Stimulated activated CD4-positive, alpha-beta T cell treated with anti-CD3 and anti-CD28 coated beads, Interleukin-1b, Interleukin-23, amount 100 ng/mL, for 4 hours (primary cell): ENCODE data around the gene CERS6.
"Not testable (repeated sequence)": the region's sequence is repeated elsewhere in the genome, so short reads cannot be mapped to it uniquely, and the experiment has no call there.

Source experiments
- DNase-seq, 2 donors: peaks; one replicate each; pipeline ENCODE4 v3.0.0-alpha.2; 2020; ENCODE audit warnings: low read depth in 2 of 2

CERS6 gene

DNA sequence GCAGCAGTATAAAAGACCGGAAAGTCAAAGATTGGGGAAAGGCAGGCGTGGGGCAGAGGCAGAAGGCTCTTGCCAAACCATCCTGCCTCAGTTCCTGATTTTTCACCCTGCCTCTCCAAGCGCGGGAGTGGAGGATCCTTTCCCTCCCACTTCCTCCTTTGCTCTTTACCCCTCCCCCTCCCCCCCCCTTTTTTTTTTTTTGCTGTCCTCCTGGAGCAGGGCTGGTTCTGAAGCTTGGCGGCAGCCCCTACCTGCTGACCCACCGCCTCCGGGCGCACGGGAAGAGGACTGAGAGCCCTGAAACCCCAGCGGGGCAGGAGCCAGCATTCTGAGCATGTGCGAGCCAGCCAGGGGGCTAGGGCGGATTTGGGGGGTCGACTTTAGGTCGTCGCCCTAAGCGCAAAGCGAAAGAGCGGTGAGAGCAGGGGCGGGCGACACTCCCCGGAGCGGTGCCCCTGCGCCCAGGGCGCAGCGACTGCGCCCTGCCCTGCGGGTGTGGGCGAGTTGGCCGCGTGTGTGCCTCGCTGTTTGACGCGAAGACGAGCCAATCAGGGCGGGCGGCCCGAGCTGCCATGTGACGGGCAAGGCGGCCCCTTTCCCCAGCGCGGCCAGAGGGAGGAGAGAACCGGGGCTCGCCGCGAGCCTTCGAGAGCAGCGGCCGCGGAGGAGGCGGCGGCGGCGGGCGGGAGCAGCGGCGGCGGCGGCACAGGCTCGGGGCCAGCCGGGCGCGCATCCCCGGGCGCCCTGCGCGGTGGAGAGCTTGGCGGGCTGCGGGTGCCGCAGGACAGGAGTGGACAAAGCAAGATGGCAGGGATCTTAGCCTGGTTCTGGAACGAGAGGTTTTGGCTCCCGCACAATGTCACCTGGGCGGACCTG is at the start of gene CERS6:
CERS6 (plus strand) TSS at position 628 of the 876 bp plus-strand sequence; CDS start at position 805, 177 bp downstream.
- peak; percentile 72 to 77 for DNase-seq

DNA sequence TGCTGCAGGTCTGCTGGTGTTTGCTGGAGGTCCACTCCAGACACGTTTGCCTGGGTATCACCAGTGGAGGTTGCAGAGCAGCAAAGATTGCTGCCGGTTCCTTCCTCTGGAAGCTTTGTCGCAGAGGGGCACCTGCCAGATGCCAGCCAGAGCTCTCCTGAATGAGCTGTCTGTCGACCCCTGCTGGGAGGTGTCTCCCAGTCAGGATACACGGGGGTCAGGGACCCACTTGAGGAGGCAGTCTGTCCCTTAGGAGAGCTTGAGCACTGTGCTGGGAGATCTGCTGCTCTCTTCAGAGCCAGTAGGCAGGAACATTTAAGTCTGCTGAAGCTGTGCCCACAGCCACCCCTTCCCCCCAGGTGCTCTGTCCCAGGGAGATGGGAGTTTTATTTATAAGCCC is 43.8 kb upstream of the CERS6 start:
- DNase-seq, result not testable (repeated sequence)

- DNase-seq, result not testable (repeated sequence)
Measured at GRCh38 chr2:168413101-168413500, 43.0 kb upstream of the CERS6 start.

GRCh38 chr2:168416555-168416954 is 39.5 kb upstream of the CERS6 start:
- DNase-seq, result no peak

- DNase-seq, result no peak
Measured at GRCh38 chr2:168422584-168422983, 33.5 kb upstream of the CERS6 start.

DNA sequence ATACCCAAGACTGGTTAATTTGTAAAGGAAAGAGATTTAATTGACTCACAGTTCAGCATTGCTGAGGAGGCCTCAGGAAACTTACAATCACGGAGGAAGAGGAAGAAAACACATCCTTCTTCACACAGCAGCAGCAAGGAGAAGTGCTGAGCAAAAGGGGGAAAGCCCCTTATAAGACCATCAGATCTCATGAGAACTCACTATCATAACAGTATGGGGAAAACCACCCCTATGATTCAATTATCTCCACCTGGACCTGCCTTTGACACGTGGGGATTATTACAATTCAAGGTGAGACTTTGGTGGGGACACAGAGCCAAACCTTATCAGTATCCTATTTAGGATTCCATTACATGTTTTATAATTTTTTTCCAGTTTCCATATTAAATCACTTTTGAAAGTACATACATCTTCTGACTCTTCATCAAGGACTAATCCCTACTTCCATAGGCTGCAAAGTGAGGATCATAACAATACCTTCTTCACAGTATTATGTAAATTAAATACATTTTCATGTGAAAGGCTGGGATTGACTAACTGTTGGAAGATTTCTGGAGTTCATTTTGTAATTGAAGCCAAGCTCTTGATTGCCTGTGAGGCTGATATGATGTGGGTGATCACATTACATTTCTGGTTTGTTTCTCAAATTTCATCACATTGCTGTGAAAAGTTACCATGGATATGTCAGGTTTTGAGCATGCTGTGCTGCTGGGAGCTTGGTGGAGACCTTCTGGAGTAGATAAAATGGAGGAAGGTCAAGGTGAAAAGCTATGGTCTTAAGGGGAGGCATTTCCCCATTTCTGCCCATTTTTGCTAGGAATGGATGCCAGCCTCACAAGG is 31.7 kb upstream of the CERS6 start:
- no peak for DNase-seq

DNA sequence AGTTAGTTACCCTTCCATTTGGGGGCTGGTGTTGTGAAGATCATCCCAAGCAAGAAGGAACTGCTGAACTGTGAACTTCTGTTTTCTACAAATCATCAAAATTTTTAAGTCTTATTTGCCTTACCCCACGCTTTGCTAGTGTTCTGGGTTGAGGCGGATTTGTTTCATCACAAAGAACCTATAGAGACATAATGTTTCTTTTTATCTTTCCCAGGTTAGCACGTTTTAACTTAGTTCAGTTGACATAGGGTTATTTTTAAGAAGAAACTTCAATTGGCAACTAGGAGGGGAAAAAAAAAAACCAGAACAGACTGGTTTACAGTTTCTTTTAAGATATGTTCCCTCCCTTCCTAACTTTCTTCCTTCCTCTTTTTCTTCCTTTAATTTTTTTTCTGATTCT is 31.1 kb upstream of the CERS6 start:
- DNase-seq, result no peak

DNA sequence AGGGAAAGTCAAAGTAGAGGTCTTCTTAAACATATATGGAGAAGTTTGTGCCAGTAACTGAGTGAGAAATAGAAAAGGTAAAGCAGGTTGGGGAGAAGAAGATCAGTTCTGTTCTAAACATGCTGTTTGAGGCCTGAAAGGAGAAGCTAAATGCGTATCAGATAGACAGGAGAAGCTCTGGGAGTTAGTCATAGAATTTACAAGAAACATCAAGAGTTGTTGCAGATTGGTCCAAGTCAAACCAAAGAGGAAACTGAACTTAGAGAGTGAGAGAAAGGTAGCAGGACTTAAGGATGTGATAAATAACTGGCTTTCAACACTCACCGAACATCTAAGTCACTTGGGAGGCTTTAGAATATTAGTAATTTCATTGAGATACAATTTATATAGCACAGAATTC is 29.2 kb upstream of the CERS6 start:
- DNase-seq, result no peak

DNA sequence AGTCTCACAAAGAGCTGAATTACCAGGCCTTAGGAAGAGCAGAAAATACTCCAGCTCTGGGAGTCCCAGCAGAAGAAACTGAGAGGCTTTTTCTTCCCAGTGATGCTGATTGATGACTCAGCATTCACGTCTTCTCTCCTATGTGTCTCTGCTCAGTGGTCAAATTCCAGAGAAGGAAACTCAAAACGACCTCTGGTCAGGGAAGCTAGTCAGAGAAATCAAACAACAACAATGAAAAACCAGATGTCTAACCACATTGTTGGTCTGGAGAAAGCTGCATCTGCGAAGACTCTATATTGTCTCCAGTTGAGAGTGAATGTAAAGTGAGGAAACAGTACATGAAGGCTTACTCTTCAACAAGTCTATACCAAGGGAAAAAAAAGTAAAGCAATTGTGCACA is 28.6 kb upstream of the CERS6 start:
- DNase-seq, result no peak

GRCh38 chr2:168428431-168428830 is 27.6 kb upstream of the CERS6 start:
- DNase-seq, result no peak

DNA sequence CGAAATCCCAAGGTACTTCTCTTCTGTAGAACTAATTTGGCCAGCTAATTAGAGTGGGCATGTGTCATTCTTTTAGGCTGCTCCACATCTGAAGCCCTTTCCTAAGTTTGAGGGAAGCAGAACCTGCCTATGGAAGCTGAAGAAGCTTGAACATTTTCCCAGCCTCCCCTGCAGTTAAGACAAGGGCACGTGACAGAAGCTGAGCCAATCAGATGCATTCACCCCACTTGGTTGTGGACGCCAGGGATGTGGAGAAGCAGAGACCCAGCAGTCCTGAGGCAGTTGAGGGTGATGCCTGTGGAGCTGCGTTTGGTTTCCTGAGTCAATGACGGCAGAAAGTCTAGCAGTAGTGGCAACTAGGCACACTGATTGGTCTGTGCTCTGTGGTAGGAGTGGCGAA is 26.1 kb upstream of the CERS6 start:
- DNase-seq, result no peak

GRCh38 chr2:168430431-168430830 is 25.6 kb upstream of the CERS6 start:
- DNase-seq, result no peak

DNA sequence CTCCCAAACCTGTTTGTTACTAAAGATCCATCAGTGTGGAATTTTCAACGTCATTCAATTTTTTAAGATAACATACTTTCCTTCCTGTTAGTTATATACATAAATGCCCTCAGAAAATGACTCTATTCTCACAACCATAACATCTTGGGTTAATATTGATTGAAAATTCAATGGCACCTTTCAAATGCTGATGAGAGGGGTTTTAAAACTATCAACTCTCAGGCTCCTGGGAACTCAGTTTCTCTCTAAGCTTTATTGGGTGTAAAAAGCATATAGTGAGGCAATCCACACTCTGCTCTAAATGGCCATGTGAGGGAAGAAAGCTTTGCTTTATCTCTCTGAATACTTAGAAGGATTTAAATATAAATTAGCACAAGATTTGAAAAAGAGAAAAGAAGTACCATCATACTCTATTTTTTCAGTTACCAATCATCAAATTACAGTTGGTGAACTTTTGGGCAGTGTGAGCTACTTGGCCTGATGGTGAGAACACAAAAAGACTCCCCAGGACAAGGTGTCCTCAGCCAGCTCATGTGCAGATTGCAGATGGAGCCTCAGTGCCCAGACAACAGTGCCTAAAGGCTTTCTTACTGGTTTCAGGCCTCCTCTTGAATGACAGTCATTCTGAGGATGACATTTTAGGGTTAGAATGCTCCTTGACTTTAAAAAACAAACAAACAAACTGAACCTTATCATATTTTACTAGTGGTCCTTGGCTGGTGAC is 24.6 kb upstream of the CERS6 start:
- no peak for DNase-seq

DNA sequence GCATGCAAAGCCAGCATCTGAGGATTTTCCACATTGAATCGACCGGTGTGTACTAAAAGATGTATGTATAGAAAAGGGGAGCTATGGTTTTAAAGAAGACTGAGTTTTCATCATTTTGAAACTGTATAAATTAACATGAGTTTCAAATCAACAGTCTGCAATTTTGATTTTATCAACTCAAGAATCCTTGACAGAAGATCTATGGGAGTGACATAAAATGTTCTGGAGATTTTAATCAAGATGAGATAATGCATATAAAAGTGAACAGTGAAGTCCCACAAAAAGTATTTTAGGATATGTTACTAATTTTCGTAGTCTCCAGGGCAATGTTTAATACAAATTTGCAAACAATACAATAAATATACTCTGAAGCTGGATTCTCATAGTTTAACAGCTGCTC is 24.0 kb upstream of the CERS6 start:
- no peak for DNase-seq

DNA sequence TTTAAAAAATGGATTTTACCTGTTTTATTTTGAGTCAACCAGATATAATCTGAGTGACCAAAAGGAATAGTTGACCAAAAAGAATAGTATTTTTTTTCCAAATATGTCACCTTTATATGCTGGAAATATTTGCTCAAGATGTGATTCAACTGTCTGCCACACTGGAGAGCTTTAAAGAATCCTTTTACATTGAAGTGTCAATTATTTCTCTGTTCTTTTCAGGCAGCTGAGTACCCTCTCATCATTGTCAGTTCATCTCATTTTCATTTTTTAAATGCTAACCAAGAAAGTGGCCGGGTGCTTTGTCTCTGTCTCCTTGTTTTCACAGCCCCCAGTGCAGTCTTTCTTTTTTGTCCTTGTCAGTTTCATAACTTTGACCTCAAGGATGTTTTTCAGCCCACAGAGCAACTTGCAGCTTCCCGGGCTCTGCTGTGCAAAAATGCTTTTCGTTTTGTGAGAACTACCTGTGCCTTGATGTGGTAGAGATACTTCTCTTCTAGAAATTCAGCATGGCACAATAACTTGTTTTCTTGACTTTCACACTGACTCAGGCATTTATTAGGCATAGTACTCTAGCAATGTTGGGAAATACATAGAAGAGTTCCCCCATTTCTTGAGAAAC is 23.4 kb upstream of the CERS6 start:
- DNase-seq, result no peak

GRCh38 chr2:168433527-168433926 is 22.5 kb upstream of the CERS6 start:
- DNase-seq, result no peak

GRCh38 chr2:168434146-168434545 is 21.9 kb upstream of the CERS6 start:
- no peak for DNase-seq

DNA sequence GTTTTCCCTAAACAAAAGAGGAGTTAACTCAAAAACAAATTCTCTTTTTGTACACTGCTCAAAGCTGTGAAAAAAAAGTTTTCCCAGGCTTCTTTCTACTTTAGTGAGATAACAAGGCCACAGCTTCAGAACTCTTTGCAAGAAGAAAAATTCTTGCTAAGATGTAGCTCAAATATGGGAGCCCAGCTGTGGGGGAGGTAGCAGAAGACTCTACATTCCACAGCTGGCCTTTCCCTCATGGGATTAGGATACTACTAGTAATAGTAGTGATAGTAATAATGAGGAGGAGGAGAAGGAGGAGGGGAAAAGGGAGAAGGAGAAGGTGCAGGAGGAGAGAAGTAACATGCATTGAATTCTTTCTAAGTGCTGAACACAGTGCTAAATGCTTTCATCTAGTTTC is 19.2 kb upstream of the CERS6 start:
- DNase-seq, result no peak

DNA sequence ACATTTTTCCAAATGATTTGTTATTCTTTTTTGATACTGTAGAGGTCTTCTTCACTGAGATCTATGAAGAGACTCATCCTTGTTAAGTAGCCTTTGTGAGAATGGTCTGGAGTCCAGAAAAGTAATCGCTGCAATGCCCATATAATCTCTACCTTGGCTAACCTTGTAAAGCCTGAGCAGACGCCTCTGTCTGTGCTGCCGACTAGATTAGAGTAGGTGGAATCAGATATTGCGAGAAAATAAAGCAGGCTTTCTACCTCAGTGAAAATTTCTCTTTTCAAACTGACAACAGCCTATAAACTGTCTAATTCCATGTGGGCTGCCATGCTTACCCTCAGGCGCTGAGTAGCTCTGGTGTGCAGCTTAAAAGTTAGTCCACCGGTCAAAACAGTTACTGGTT is 17.5 kb upstream of the CERS6 start:
- DNase-seq, result no peak

- DNase-seq, result no peak
Measured at GRCh38 chr2:168439536-168439935, 16.5 kb upstream of the CERS6 start.

GRCh38 chr2:168441214-168441872 is 14.7 kb upstream of the CERS6 start:
- no peak for DNase-seq
